Adrenal gland (tissue), 5 donors: ENCODE measurements around the gene EFCAB14.

Source experiments
- CTCF ChIP-seq, 6 experiments: fragments of 450-650 bp in 4 of 6; fragments of 200-600 bp in 2 of 6; sonication (generic) in 1 of 6; IDR thresholded peaks; 1 replicate in 5 of 6; 2 replicates in 1 of 6; pipeline versions ENCODE4 v1.5.1 to v1.8.0; 2016 to 2021; ENCODE audit warnings: antibody characterized with exemption in 6 of 6, mild to moderate bottlenecking in 2 of 6, moderate library complexity in 1 of 6
- POLR2A ChIP-seq, 2 donors: fragments of 450-650 bp; IDR thresholded peaks; one replicate each; pipeline ENCODE4 v1.6.1; 2017; ENCODE audit warnings: antibody characterized with exemption in 2 of 2, mild to moderate bottlenecking in 2 of 2, moderate library complexity in 1 of 2
- donor health status: DM: no; HTN: no; CAD: no.

GRCh38 chr1:46689897-46690296 lies 29.0 kb downstream of the EFCAB14 start:
- TF ChIP-seq CTCF (IDR thresholded peaks at IDR 0.05) (no peak), POLR2A (IDR thresholded peaks at IDR 0.05) (no peak)
